Mesendoderm (in vitro differentiated cells): Measurements from ENCODE around the gene GLB1L3.

ENCODE experiments used
- DNase-seq: peaks from one replicate; pipeline ENCODE4 v3.0.0; 2013
- H2AK5ac ChIP-seq: 2 replicates; pipeline ENCODE4 v1.6.1; 2013; ENCODE audit warnings: low read length, inconsistent platforms
- H2BK120ac ChIP-seq: 2 replicates; pipeline ENCODE4 v1.6.1; 2013; ENCODE audit warnings: low read depth, mild to moderate bottlenecking, low read length, moderate library complexity, mixed read lengths
- H2BK15ac ChIP-seq: replicated peaks from 2 replicates; pipeline ENCODE4 v1.6.1; 2013; ENCODE audit warnings: low read depth, mild to moderate bottlenecking, moderate library complexity
- H2BK5ac ChIP-seq: 2 replicates; pipeline ENCODE4 v1.6.1; 2013; ENCODE audit warnings: low read length, inconsistent platforms
- H3K18ac ChIP-seq: 2 replicates; pipeline ENCODE4 v1.6.1; 2013; ENCODE audit warnings: mild to moderate bottlenecking, low read length, mixed read lengths
- H3K23ac ChIP-seq: one replicate; pipeline ENCODE4 v1.6.1; 2013; ENCODE audit warnings: low read length
- H3K27ac ChIP-seq: 2 replicates; pipeline ENCODE4 v1.5.1; 2013; ENCODE audit warnings: low read depth, mild to moderate bottlenecking, inconsistent platforms, low read length, moderate library complexity
- H3K27me3 ChIP-seq: 2 replicates; pipeline ENCODE4 v1.6.1; 2013; ENCODE audit warnings: low read length, control low read depth, mild to moderate bottlenecking, inconsistent platforms; ENCODE audit not compliant: insufficient read depth, poor library complexity
- H3K36me3 ChIP-seq: 2 replicates; pipeline ENCODE4 v1.6.1; 2013; ENCODE audit warnings: low read length, inconsistent platforms; ENCODE audit not compliant: control insufficient read depth, insufficient read depth
- H3K4ac ChIP-seq: one replicate; pipeline ENCODE4 v1.6.1; 2013; ENCODE audit warnings: low read depth, mild to moderate bottlenecking, low read length, moderate library complexity
- H3K4me1 ChIP-seq: 2 replicates; pipeline ENCODE4 v1.6.1; 2013; ENCODE audit warnings: low read depth, low read length, inconsistent platforms; ENCODE audit not compliant: control insufficient read depth
- H3K4me2 ChIP-seq: 2 replicates; pipeline ENCODE4 v1.6.1; 2013; ENCODE audit warnings: low read length
- H3K4me3 ChIP-seq: 2 replicates; pipeline ENCODE4 v1.5.1; 2013; ENCODE audit warnings: mild to moderate bottlenecking, low read length
- H3K56ac ChIP-seq: one replicate; pipeline ENCODE4 v1.6.1; 2013; ENCODE audit warnings: low read length
- H3K79me1 ChIP-seq: 2 replicates; pipeline ENCODE4 v1.6.1; 2013; ENCODE audit warnings: low read length, inconsistent platforms
- H3K79me2 ChIP-seq: 2 replicates; pipeline ENCODE4 v1.6.1; 2013; ENCODE audit warnings: mild to moderate bottlenecking, low read length; ENCODE audit not compliant: control insufficient read depth, insufficient read depth
- H3K9ac ChIP-seq: 2 replicates; pipeline ENCODE4 v1.6.1; 2013; ENCODE audit warnings: low read length, inconsistent platforms
- H4K5ac ChIP-seq: one replicate; pipeline ENCODE4 v1.6.1; 2013; ENCODE audit warnings: low read length
- H4K8ac ChIP-seq: one replicate; pipeline ENCODE4 v1.6.1; 2013; ENCODE audit warnings: low read depth, mild to moderate bottlenecking, control low read depth, low read length, moderate library complexity
- WGBS: extraction: QIAGEN DNeasy Blood & Tissue Kit; methylation state at CpG from one replicate; pipeline ENCODE4 v1.1.7; 2013; ENCODE audit warnings: low lambda C conversion rate, missing lambda C conversion rate; ENCODE audit not compliant: insufficient coverage; ENCODE audit errors: extremely low coverage; 5-methylcytosine and 5-hydroxymethylcytosine counted together

Gene GLB1L3

GRCh38 chr11:134258577-134258976 is 17.6 kb upstream of the GLB1L3 start:
- no peaks in the 10 kb centered on the region for H3K36me3 ChIP-seq

GRCh38 chr11:134260503-134260902 is 15.7 kb upstream of the GLB1L3 start:
- no peak for DNase-seq
- H3K4me1 ChIP-seq, result no peaks in the 10 kb centered on the region
- no peak overlapping the region for H2AK5ac ChIP-seq
- no peak overlapping the region for H3K4me3 ChIP-seq
- no peaks in the 10 kb centered on the region for H3K79me2 ChIP-seq
- H4K5ac ChIP-seq, result no peak overlapping the region
- H3K79me1 ChIP-seq, result no peaks in the 10 kb centered on the region
- no peak overlapping the region for H3K27ac ChIP-seq
- H3K9ac ChIP-seq, result no peak overlapping the region
- no peak overlapping the region for H4K8ac ChIP-seq
- no peaks in the 10 kb centered on the region for H3K36me3 ChIP-seq
- H3K18ac ChIP-seq, result no peak overlapping the region
- no peak overlapping the region for H3K56ac ChIP-seq
- no peak overlapping the region for H3K23ac ChIP-seq
- H2BK120ac ChIP-seq, result no peak overlapping the region
- H2BK5ac ChIP-seq, result no peak overlapping the region
- H3K27me3 ChIP-seq, result no peaks in the 10 kb centered on the region
- H3K4ac ChIP-seq, result no peak overlapping the region
- H2BK15ac ChIP-seq, result no peak overlapping the region
- H3K4me2 ChIP-seq, result no peak overlapping the region

More at GRCh38 chr11:134258577-134258976, 17.6 kb upstream of the GLB1L3 start:
- Histone ChIP-seq H3K4me2 (no peak overlapping the region), H3K27ac (no peak overlapping the region), H2AK5ac (no peak overlapping the region), H3K27me3 (no peaks in the 10 kb centered on the region), H4K8ac (no peak overlapping the region), H3K56ac (no peak overlapping the region), H2BK120ac (no peak overlapping the region), H3K4me3 (no peak overlapping the region), H3K18ac (no peak overlapping the region), H3K9ac (no peak overlapping the region), H2BK15ac (no peak overlapping the region), H3K4ac (no peak overlapping the region), H3K79me1 (no peaks in the 10 kb centered on the region), H2BK5ac (no peak overlapping the region), H4K5ac (no peak overlapping the region), H3K4me1 (no peaks in the 10 kb centered on the region), H3K23ac (no peak overlapping the region), H3K79me2 (no peaks in the 10 kb centered on the region)
- no peak for DNase-seq
- no CpG with 5 or more reads among the region's 4 CpGs for WGBS

GRCh38 chr11:134260983-134261382 is 15.2 kb upstream of the GLB1L3 start:
- no peak overlapping the region for H3K23ac ChIP-seq
- no peaks in the 10 kb centered on the region for H3K79me1 ChIP-seq
- H2AK5ac ChIP-seq, result no peak overlapping the region
- no peak overlapping the region for H2BK15ac ChIP-seq
- no peak overlapping the region for H4K8ac ChIP-seq
- H3K18ac ChIP-seq, result no peak overlapping the region
- no peak overlapping the region for H3K4me2 ChIP-seq
- H3K4me1 ChIP-seq, result no peaks in the 10 kb centered on the region
- no peak for DNase-seq
- no peak overlapping the region for H2BK5ac ChIP-seq
- no peak overlapping the region for H3K56ac ChIP-seq
- WGBS, result no CpG with 5 or more reads among the region's 16 CpGs
- no peak overlapping the region for H3K27ac ChIP-seq
- H3K4me3 ChIP-seq, result no peak overlapping the region
- no peak overlapping the region for H4K5ac ChIP-seq
- H3K27me3 ChIP-seq, result no peaks in the 10 kb centered on the region
- H3K4ac ChIP-seq, result no peak overlapping the region
- H3K36me3 ChIP-seq, result no peaks in the 10 kb centered on the region
- H3K79me2 ChIP-seq, result no peaks in the 10 kb centered on the region
- no peak overlapping the region for H3K9ac ChIP-seq
- no peak overlapping the region for H2BK120ac ChIP-seq

GRCh38 chr11:134261626-134262488 is 14.3 kb upstream of the GLB1L3 start:
- no peak overlapping the region for H3K9ac ChIP-seq
- no peaks in the 10 kb centered on the region for H3K79me2 ChIP-seq
- no peaks in the 10 kb centered on the region for H3K79me1 ChIP-seq
- no peak overlapping the region for H2BK15ac ChIP-seq
- H3K56ac ChIP-seq, result no peak overlapping the region
- no peaks in the 10 kb centered on the region for H3K4me1 ChIP-seq
- H3K4ac ChIP-seq, result no peak overlapping the region
- no peaks in the 10 kb centered on the region for H3K36me3 ChIP-seq
- H4K8ac ChIP-seq, result no peak overlapping the region
- H2BK120ac ChIP-seq, result no peak overlapping the region
- no peak overlapping the region for H3K4me3 ChIP-seq
- H3K18ac ChIP-seq, result no peak overlapping the region
- DNase-seq, result peak; percentile 67
- H3K4me2 ChIP-seq, result no peak overlapping the region
- H3K27ac ChIP-seq, result no peak overlapping the region
- no peaks in the 10 kb centered on the region for H3K27me3 ChIP-seq
- no peak overlapping the region for H3K23ac ChIP-seq
- H2BK5ac ChIP-seq, result no peak overlapping the region
- no peak overlapping the region for H2AK5ac ChIP-seq
- no CpG with 5 or more reads among the region's 14 CpGs for WGBS
- no peak overlapping the region for H4K5ac ChIP-seq

GRCh38 chr11:134264966-134265764 is 11.0 kb upstream of the GLB1L3 start:
- Histone ChIP-seq H3K18ac (no peak overlapping the region), H2BK120ac (no peak overlapping the region), H3K4me3 (no peak overlapping the region), H3K4ac (no peak overlapping the region), H3K9ac (no peak overlapping the region), H2BK5ac (no peak overlapping the region), H3K4me1 (no peaks in the 10 kb centered on the region), H2BK15ac (no peak overlapping the region), H2AK5ac (no peak overlapping the region), H4K8ac (no peak overlapping the region), H3K27me3 (no peaks in the 10 kb centered on the region), H3K79me1 (no peaks in the 10 kb centered on the region), H3K36me3 (no peaks in the 10 kb centered on the region), H3K56ac (no peak overlapping the region), H4K5ac (no peak overlapping the region), H3K79me2 (no peaks in the 10 kb centered on the region), H3K23ac (peak overlapping the region; percentile 74), H3K4me2 (no peak overlapping the region), H3K27ac (no peak overlapping the region)
- no peak for DNase-seq
- WGBS, result no CpG with 5 or more reads among the region's 7 CpGs
